OCI-LY1 (cell line): ENCODE results near the gene CHST15.

Source experiments
- H2AFZ ChIP-seq: fragments of 200-600 bp; sonication (generic), shearing (Covaris generic); 2 replicates; pipeline ENCODE4 v1.6.0; 2014; ENCODE audit warnings: antibody characterized with exemption, mild to moderate bottlenecking, low read length
- H3F3A ChIP-seq: fragments of 200-600 bp; sonication (generic), shearing (Covaris generic); 2 replicates; pipeline ENCODE4 v1.6.0; 2014; ENCODE audit warnings: mild to moderate bottlenecking, antibody characterized with exemption, low read length, moderate library complexity; ENCODE audit not compliant: insufficient read depth
- H3K27ac ChIP-seq: fragments of 200-600 bp; sonication (generic); 2 replicates; pipeline ENCODE4 v1.5.1; 2014; ENCODE audit warnings: low read length, mixed run types, mild to moderate bottlenecking, low read depth; ENCODE audit not compliant: poor library complexity, severe bottlenecking
- H3K27me3 ChIP-seq: fragments of 200-600 bp; sonication (generic); 2 replicates; pipeline ENCODE4 v1.6.0; 2014; ENCODE audit warnings: antibody characterized with exemption, mild to moderate bottlenecking, low read length, moderate library complexity; ENCODE audit not compliant: insufficient read depth
- H3K36me3 ChIP-seq: fragments of 200-600 bp; sonication (generic); 2 replicates; pipeline ENCODE4 v1.6.1; 2014; ENCODE audit warnings: mild to moderate bottlenecking, antibody characterized with exemption, low read length, moderate library complexity, mixed read lengths; ENCODE audit not compliant: insufficient read depth
- H3K4me1 ChIP-seq: fragments of 200-600 bp; sonication (generic); 2 replicates; pipeline ENCODE4 v1.5.1; 2014; ENCODE audit warnings: mild to moderate bottlenecking, low read length, moderate library complexity; ENCODE audit not compliant: insufficient read depth, severe bottlenecking
- H3K4me2 ChIP-seq: fragments of 200-600 bp; sonication (generic), shearing (Covaris generic); 2 replicates; pipeline ENCODE4 v1.6.1; 2014; ENCODE audit warnings: low read length
- H3K4me3 ChIP-seq: fragments of 200-600 bp; sonication (generic); 2 replicates; pipeline ENCODE4 v1.5.1; 2014; ENCODE audit warnings: low read length, low read depth, mild to moderate bottlenecking, mixed read lengths; ENCODE audit not compliant: poor library complexity, severe bottlenecking
- H3K79me2 ChIP-seq: fragments of 200-600 bp; shearing (Covaris generic); 2 replicates; pipeline ENCODE4 v1.6.1; 2016; ENCODE audit warnings: mixed run types, low read length, mixed read lengths; ENCODE audit not compliant: insufficient read depth
- H3K9ac ChIP-seq: fragments of 200-600 bp; sonication (generic), shearing (Covaris generic); 2 replicates; pipeline ENCODE4 v1.6.1; 2014; ENCODE audit warnings: mild to moderate bottlenecking, low read length, mixed read lengths
- H3K9me2 ChIP-seq: fragments of 200-600 bp; sonication (generic), shearing (Covaris generic); 2 replicates; pipeline ENCODE4 v1.6.1; 2014; ENCODE audit warnings: low read depth, mild to moderate bottlenecking, low read length, mixed read lengths
- H3K9me3 ChIP-seq: fragments of 200-600 bp; shearing (Covaris generic); 2 replicates; pipeline ENCODE4 v1.6.1; 2014; ENCODE audit warnings: low read length, mixed read lengths
- H4K20me1 ChIP-seq: fragments of 200-600 bp; sonication (generic), shearing (Covaris generic); 2 replicates; pipeline ENCODE4 v1.6.0; 2016; ENCODE audit warnings: mild to moderate bottlenecking, low read length; ENCODE audit not compliant: insufficient read depth
- EZH2 ChIP-seq: fragments of 200-600 bp; sonication (generic), shearing (Covaris generic); IDR thresholded peaks from 2 replicates; pipeline ENCODE4 v1.8.0; 2017; ENCODE audit warnings: borderline replicate concordance, mixed run types, mild to moderate bottlenecking, antibody characterized with exemption, low read length, moderate library complexity, mixed read lengths
- TF ChIP-seq, protein P1 (sequence below): fragments of 200-600 bp; sonication (generic), shearing (Covaris generic); IDR thresholded peaks from 2 replicates; pipeline ENCODE4 v1.5.1; 2017; ENCODE audit warnings: mild to moderate bottlenecking, antibody characterized with exemption, low read length, moderate library complexity, mixed read lengths

CHST15 gene

GRCh38 chr10:124011464-124011863 lies 81.9 kb downstream of the CHST15 start:
- H3K79me2 ChIP-seq = no peaks in the 10 kb centered on the region
- H3F3A ChIP-seq = no peaks in the 10 kb centered on the region
- H3K9me2 ChIP-seq = no peaks in the 10 kb centered on the region
- no peaks in the 10 kb centered on the region for H3K27me3 ChIP-seq
- no peak overlapping the region for H3K4me3 ChIP-seq
- peaks cover 10% of the 10 kb centered on the region for H3K4me1 ChIP-seq
- peaks cover 13% of the 10 kb centered on the region; the same call in 1 of the 2 replicates for H3K9me3 ChIP-seq
- no peak for TF ChIP-seq EZH2
- H2AFZ ChIP-seq = no peak overlapping the region
- H4K20me1 ChIP-seq = no peaks in the 10 kb centered on the region
- H3K27ac ChIP-seq = no peak overlapping the region
- H3K9ac ChIP-seq = no peak overlapping the region
- H3K36me3 ChIP-seq = peaks cover 59% of the 10 kb centered on the region
- H3K4me2 ChIP-seq = no peak overlapping the region

- H3K9me3 ChIP-seq = peaks cover 13% of the 10 kb centered on the region; the same call in 1 of the 2 replicates
- no peaks in the 10 kb centered on the region for H3K9me2 ChIP-seq
- H3K36me3 ChIP-seq = peaks cover 60% of the 10 kb centered on the region
- TF ChIP-seq, protein P1, sequence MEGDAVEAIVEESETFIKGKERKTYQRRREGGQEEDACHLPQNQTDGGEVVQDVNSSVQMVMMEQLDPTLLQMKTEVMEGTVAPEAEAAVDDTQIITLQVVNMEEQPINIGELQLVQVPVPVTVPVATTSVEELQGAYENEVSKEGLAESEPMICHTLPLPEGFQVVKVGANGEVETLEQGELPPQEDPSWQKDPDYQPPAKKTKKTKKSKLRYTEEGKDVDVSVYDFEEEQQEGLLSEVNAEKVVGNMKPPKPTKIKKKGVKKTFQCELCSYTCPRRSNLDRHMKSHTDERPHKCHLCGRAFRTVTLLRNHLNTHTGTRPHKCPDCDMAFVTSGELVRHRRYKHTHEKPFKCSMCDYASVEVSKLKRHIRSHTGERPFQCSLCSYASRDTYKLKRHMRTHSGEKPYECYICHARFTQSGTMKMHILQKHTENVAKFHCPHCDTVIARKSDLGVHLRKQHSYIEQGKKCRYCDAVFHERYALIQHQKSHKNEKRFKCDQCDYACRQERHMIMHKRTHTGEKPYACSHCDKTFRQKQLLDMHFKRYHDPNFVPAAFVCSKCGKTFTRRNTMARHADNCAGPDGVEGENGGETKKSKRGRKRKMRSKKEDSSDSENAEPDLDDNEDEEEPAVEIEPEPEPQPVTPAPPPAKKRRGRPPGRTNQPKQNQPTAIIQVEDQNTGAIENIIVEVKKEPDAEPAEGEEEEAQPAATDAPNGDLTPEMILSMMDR = no peak
- TF ChIP-seq EZH2 = no peak
- H3K9ac ChIP-seq = no peak overlapping the region
- peaks cover 12% of the 10 kb centered on the region for H3K4me1 ChIP-seq
- H3K79me2 ChIP-seq = no peaks in the 10 kb centered on the region
- no peak overlapping the region for H3K27ac ChIP-seq
- no peaks in the 10 kb centered on the region for H3K27me3 ChIP-seq
- H3K4me3 ChIP-seq = no peak overlapping the region
- no peak overlapping the region for H2AFZ ChIP-seq
- no peaks in the 10 kb centered on the region for H3F3A ChIP-seq
- H4K20me1 ChIP-seq = no peaks in the 10 kb centered on the region
- H3K4me2 ChIP-seq = no peak overlapping the region
Measured at GRCh38 chr10:124010563-124011131, 82.8 kb downstream of the CHST15 start.

GRCh38 chr10:124010024-124010423 lies 83.4 kb downstream of the CHST15 start:
- H3K4me3 ChIP-seq = no peak overlapping the region
- no peak overlapping the region for H3K4me2 ChIP-seq
- H4K20me1 ChIP-seq = no peaks in the 10 kb centered on the region

GRCh38 chr10:124009231-124010015 lies 84.0 kb downstream of the CHST15 start:
- Histone ChIP-seq H3K27me3 (no peaks in the 10 kb centered on the region), H3K4me1 (peaks cover 22% of the 10 kb centered on the region), H3K4me3 (no peak overlapping the region), H3K79me2 (no peaks in the 10 kb centered on the region), H3K9me2 (no peaks in the 10 kb centered on the region), H2AFZ (no peak overlapping the region), H3K36me3 (peaks cover 54% of the 10 kb centered on the region), H3K27ac (no peak overlapping the region), H4K20me1 (no peaks in the 10 kb centered on the region), H3K9ac (no peak overlapping the region), H3K9me3 (peaks cover 13% of the 10 kb centered on the region; the same call in 1 of the 2 replicates), H3F3A (no peaks in the 10 kb centered on the region), H3K4me2 (no peak overlapping the region)
- TF ChIP-seq, protein P1 = no peak
- no peak for TF ChIP-seq EZH2

More at GRCh38 chr10:124010024-124010423, 83.4 kb downstream of the CHST15 start:
- Histone ChIP-seq H3K4me1 (peaks cover 16% of the 10 kb centered on the region), H3K27me3 (no peaks in the 10 kb centered on the region), H3K9ac (no peak overlapping the region), H3K27ac (no peak overlapping the region), H2AFZ (no peak overlapping the region), H3K9me3 (peaks cover 13% of the 10 kb centered on the region; the same call in 1 of the 2 replicates), H3K36me3 (peaks cover 58% of the 10 kb centered on the region), H3F3A (no peaks in the 10 kb centered on the region), H3K79me2 (no peaks in the 10 kb centered on the region), H3K9me2 (no peaks in the 10 kb centered on the region)
- no peak for TF ChIP-seq EZH2
